Natural killer cell (primary cell): ENCODE data around the gene SLC22A23. TPM values are rescaled to one million over a fixed set of nuclear protein-coding genes. Genes with fewer than 3 reads are reported as not detected.

Source experiments
- ATAC-seq, 3 donors: fragments of 150-1000 bp in 2 of 3; fragments of 200-7000 bp in 1 of 3; cut with Tn5 transposase; 1 replicate in 1 of 3; 2 replicates in 2 of 3; pipeline ENCODE4 v1.10.0; 2021; ENCODE audit warnings: mild to moderate bottlenecking in 2 of 3, moderate library complexity in 2 of 3
- DNase-seq, 2 donors: peaks; one replicate each; pipeline versions ENCODE4 v3.0.0 to v3.0.0-alpha.2; 2013 to 2021; ENCODE audit warnings: mixed read lengths in 1 of 2
- H3K27ac ChIP-seq: one replicate; pipeline ENCODE4 v1.5.1; 2013; ENCODE audit warnings: mild to moderate bottlenecking, low read length
- H3K27me3 ChIP-seq: one replicate; pipeline ENCODE4 v1.6.1; 2013; ENCODE audit warnings: low read length; ENCODE audit not compliant: control insufficient read depth, insufficient read depth
- H3K36me3 ChIP-seq: one replicate; pipeline ENCODE4 v1.6.1; 2013; ENCODE audit warnings: low read length; ENCODE audit not compliant: control insufficient read depth, insufficient read depth
- H3K4me1 ChIP-seq: one replicate; pipeline ENCODE4 v1.6.1; 2013; ENCODE audit warnings: low read length; ENCODE audit not compliant: control insufficient read depth, insufficient read depth
- H3K4me3 ChIP-seq: one replicate; pipeline ENCODE4 v1.5.1; 2013; ENCODE audit warnings: low read length
- H3K9me3 ChIP-seq: one replicate; pipeline ENCODE4 v1.6.1; 2013; ENCODE audit warnings: low read length; ENCODE audit not compliant: control insufficient read depth, insufficient read depth
- H3K27ac Mint-ChIP-seq, 2 donors: one replicate each; pipeline ENCODE4 v1.8.0; 2022; ENCODE audit warnings: mild to moderate bottlenecking in 2 of 2, mixed read lengths in 2 of 2, moderate library complexity in 1 of 2
- H3K27me3 Mint-ChIP-seq, 2 donors: one replicate each; pipeline ENCODE4 v1.8.0; 2022; ENCODE audit warnings: low read depth in 2 of 2, mixed read lengths in 2 of 2
- H3K36me3 Mint-ChIP-seq: one replicate; pipeline ENCODE4 v1.8.0; 2022; ENCODE audit warnings: mixed read lengths
- H3K4me1 Mint-ChIP-seq, 2 donors: one replicate each; pipeline ENCODE4 v1.8.0; 2022; ENCODE audit warnings: mixed read lengths in 2 of 2
- H3K4me3 Mint-ChIP-seq: one replicate; pipeline ENCODE4 v1.8.0; 2022; ENCODE audit warnings: mild to moderate bottlenecking, moderate library complexity, mixed read lengths
- H3K9me3 Mint-ChIP-seq, 2 donors: one replicate each; pipeline ENCODE4 v1.8.0; 2022; ENCODE audit warnings: mixed read lengths in 2 of 2
- CTCF ChIP-seq: fragments of 200-600 bp; IDR thresholded peaks from one replicate; pipeline ENCODE4 v1.8.0; 2022; ENCODE audit warnings: antibody characterized with exemption
- WGBS: methylation state at CpG from one replicate; pipeline ENCODE4 v1.1.7; 2013; ENCODE audit warnings: missing lambda C conversion rate; ENCODE audit not compliant: insufficient coverage; 5-methylcytosine and 5-hydroxymethylcytosine counted together
- intact Hi-C: fragments of 100-400 bp; cut with micrococcal nuclease; formaldehyde crosslinking; loops from one replicate; pipeline ENCODE4 v1.14.2; 2022
- total RNA-seq, 4 donors: library from RNA; stranded (reverse); fragments of 120-200 nt in 1 of 4; gene quantifications; one replicate each; pipeline versions ENCODE4 v1.2.3 to v1.2.4, GENCODE V29; 2013 to 2022

The SLC22A23 gene
- total RNA-seq, 3 donors from 2014 or later (not counting 1 experiment from before 2014, with no cell fraction given) = 0.24 to 0.79 (median 0.38) TPM

DNA sequence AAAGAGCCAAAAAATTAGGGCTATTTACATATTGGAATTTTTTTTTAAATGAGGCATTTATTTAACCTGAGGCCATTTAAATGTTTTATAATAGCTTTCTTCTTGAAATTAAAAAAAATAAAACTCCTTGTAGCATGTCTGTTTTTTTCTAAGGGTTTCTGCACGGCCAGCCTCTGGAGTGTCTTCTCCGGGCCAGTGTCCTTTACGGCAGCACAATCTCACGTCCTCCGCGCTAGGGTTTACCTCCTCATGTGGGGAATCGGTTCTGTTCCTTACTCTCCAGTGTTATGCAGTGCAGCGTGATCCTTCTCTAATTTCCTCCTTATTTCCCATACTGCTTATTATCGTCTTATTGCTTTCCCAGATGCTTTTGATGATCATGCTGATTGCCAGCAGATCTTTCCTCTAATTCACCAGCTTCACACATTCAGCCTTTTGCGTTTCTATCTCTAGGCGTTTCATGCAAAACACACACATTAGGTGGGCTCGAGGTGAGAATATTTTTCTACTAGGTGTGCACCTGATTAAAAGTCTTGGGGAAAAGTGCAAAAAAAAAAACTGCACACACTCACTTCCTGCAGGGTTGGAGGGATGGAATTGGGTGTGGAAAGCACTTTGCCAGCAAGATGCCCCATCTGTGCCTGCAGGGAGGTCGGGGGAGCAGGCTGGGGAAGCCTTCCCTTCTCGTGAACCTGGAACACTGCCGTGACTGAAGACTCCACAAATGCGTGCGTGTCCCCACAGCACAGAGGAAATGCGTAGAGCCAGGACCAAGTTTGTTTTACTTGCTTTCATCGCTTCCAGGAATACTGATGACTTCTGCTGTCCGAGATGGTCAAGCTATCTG, 142.0 kb downstream of the SLC22A23 start:
- Histone ChIP-seq H3K27ac (no peak overlapping the region), H3K4me3 (no peak overlapping the region), H3K4me1 (peaks cover 17% of the 10 kb centered on the region), H3K27me3 (peaks cover 3% of the 10 kb centered on the region), H3K36me3 (no peaks in the 10 kb centered on the region), H3K9me3 (no peaks in the 10 kb centered on the region)
- no peaks in the 10 kb centered on the region for H3K36me3 Mint-ChIP-seq
- 94% methylated on average over 20 of the region's 20 CpGs for WGBS
- ATAC-seq = no peak
- intact Hi-C loops = no loop called here
- DNase-seq = no peak
- H3K27ac Mint-ChIP-seq = no peak overlapping the region
- peaks cover 23% of the 10 kb centered on the region in 2 donors for H3K4me1 Mint-ChIP-seq
- H3K27me3 Mint-ChIP-seq = peaks cover 36 to 50% of the 10 kb centered on the region in 2 donors
- H3K4me3 Mint-ChIP-seq = no peak overlapping the region
- TF ChIP-seq CTCF = no peak
- no peaks in the 10 kb centered on the region for H3K9me3 Mint-ChIP-seq

- no peaks in the 10 kb centered on the region for H3K9me3 ChIP-seq
- H3K4me3 ChIP-seq = no peak overlapping the region
- no peak for TF ChIP-seq CTCF
- Mint-ChIP-seq H3K4me1 (peaks cover 20 to 22% of the 10 kb centered on the region in 2 donors), H3K4me3 (no peak overlapping the region), H3K27me3 (peaks cover 33 to 46% of the 10 kb centered on the region in 2 donors), H3K27ac (no peak overlapping the region), H3K36me3 (no peaks in the 10 kb centered on the region), H3K9me3 (no peaks in the 10 kb centered on the region)
- H3K27ac ChIP-seq = no peak overlapping the region
- ATAC-seq = no peak
- DNase-seq = no peak
- H3K27me3 ChIP-seq = peaks cover 3% of the 10 kb centered on the region
- intact Hi-C loops = no loop called here
- WGBS = 87% methylated on average over 7 of the region's 7 CpGs
- H3K4me1 ChIP-seq = peaks cover 16% of the 10 kb centered on the region
- no peaks in the 10 kb centered on the region for H3K36me3 ChIP-seq
Observed at GRCh38 chr6:3314176-3314575, 142.7 kb downstream of the SLC22A23 start.

DNA sequence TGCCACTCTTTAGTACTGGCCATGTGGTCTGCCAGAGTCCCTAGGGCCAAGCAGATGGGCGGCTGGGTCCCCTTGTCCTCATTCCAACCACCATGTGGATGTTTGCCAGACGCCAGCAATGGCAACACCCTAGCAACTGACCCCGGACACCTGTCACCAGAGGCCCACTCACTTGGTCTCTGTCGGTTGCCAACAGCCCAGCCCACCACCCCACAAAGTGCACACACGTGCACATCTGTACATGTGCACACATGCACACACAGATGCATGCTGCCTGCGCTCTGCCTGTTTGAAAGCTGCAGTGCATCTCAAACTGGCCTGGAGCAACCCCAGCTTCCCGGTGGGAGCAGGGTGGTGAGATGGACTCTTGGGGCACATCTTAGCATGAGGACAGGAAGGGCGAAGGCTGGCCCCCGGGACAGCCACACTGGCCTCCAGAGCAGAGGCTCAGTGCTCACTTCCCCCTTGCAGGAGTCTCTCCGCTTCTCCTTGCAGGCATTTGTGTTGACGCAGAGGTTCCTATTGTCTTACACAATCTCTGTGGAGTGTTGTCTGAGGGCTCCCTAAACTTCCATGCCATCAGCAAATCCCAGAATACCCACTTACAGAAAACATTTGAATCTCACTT, 144.1 kb downstream of the SLC22A23 start:
- Mint-ChIP-seq H3K9me3 (no peaks in the 10 kb centered on the region), H3K27ac (no peak overlapping the region), H3K27me3 (peaks cover 18 to 32% of the 10 kb centered on the region in 2 donors), H3K36me3 (no peaks in the 10 kb centered on the region), H3K4me3 (no peak overlapping the region), H3K4me1 (peaks cover 6 to 8% of the 10 kb centered on the region in 2 donors)
- Histone ChIP-seq H3K4me1 (peaks cover 2% of the 10 kb centered on the region), H3K9me3 (no peaks in the 10 kb centered on the region), H3K4me3 (no peak overlapping the region), H3K36me3 (no peaks in the 10 kb centered on the region), H3K27ac (no peak overlapping the region), H3K27me3 (peaks cover 3% of the 10 kb centered on the region)
- 79% methylated on average over 11 of the region's 11 CpGs for WGBS
- no peak for ATAC-seq
- intact Hi-C loops = no loop called here
- no peak for TF ChIP-seq CTCF
- DNase-seq = no peak
